ENCODE results near the gene BTBD6.

- TF ChIP-seq CTCF (IDR thresholded peaks at IDR 0.05) (no peak), POLR2A (IDR thresholded peaks at IDR 0.05) (no peak)
These were observed 43.2 kb upstream of the BTBD6 start for GRCh38 chr14:105204931-105205672.

All from esophagus squamous epithelium (tissue), 4 donors.